Activated naive CD8-positive, alpha-beta T cell treated with anti-CD3 and anti-CD28 coated beads, Interleukin-2, amount 10 ng/mL, durations not matched to agents 7 days and 5 days (primary cell): ENCODE data around the gene CCDC80. TPM values are rescaled to one million over a fixed set of nuclear protein-coding genes. Genes with fewer than 3 reads are reported as not detected.

ENCODE experiments used
- ATAC-seq: fragments of 150-1000 bp; cut with Tn5 transposase; one replicate; pipeline ENCODE4 v1.10.0; 2021; ENCODE audit warnings: low read depth, moderate library complexity
- POLR2A ChIA-PET: fragments of 350-600 bp; sonication (Branson Sonifier 250); formaldehyde crosslinking; loops from one replicate; lab custom pipeline; 2021; ENCODE audit warnings: antibody characterized with exemption; lab: Charles Lee
- DNase-seq: peaks from one replicate; pipeline ENCODE4 v3.0.0; 2021
- H3K27ac Mint-ChIP-seq: one replicate; pipeline ENCODE4 v1.8.0; 2022; ENCODE audit warnings: mild to moderate bottlenecking, mixed read lengths
- H3K27me3 Mint-ChIP-seq: one replicate; pipeline ENCODE4 v1.8.0; 2022; ENCODE audit warnings: mild to moderate bottlenecking, moderate library complexity, mixed read lengths
- H3K36me3 Mint-ChIP-seq: one replicate; pipeline ENCODE4 v1.8.0; 2021; ENCODE audit warnings: mild to moderate bottlenecking, mixed read lengths
- H3K4me1 Mint-ChIP-seq: one replicate; pipeline ENCODE4 v1.8.0; 2021; ENCODE audit warnings: mixed read lengths
- H3K4me3 Mint-ChIP-seq: one replicate; pipeline ENCODE4 v1.8.0; 2022; ENCODE audit warnings: mild to moderate bottlenecking, moderate library complexity, mixed read lengths
- H3K9me3 Mint-ChIP-seq: one replicate; pipeline ENCODE4 v1.8.0; 2021; ENCODE audit warnings: mixed read lengths
- total RNA-seq, 2 experiments: library from RNA; stranded (reverse); gene quantifications; one replicate each; pipeline ENCODE4 v1.2.3, GENCODE V29; 2021

Gene CCDC80
- total RNA-seq, 2 experiments from 2014 or later: not detected

DNA sequence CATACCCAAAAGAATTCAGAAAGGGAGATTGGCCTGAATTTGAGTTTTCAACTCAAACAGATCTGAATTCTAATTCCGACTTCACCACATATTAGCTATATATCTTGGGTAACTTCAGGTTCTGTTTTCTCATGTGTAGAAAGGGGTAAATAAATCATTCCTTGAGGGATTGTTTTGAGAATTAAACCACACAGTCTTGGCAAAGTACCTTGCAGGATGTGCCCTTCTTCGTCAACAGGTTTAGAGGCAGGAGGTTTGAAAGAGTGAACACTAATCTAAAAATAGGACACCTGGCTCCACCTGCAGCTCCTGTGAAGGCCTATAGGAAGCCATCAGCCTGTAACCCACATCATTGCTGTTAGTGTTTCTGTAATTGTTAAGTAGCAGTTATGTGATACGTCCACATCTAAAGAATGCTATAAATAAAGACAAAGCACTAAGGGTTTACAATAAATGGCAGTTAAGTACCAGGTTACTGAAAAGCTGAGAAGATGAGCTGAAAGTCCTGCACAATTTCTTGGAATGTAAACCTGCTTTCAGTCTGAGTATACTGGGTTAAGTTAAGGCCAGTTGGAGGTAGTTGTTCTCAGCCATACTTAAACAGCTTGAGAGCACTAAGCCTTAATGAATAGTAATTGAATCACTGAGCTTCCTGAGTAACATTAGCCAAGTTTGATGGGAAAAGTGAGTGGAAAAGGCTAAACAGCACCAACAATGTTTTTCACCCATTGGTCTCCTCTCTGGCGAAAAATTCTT is 6.0 kb downstream of the CCDC80 start:
- DNase-seq (no peak), ATAC-seq (no peak)
- H3K9me3 Mint-ChIP-seq: no peaks in the 10 kb centered on the region
- peaks cover 18% of the 10 kb centered on the region for H3K27me3 Mint-ChIP-seq
- POLR2A ChIA-PET: interaction anchor here (0.6 kb wide), 1 partner anchor 167 kb away, joined by 3 read pairs; no protein-coding TSS in a partner anchor
- H3K4me3 Mint-ChIP-seq: no peak overlapping the region
- H3K36me3 Mint-ChIP-seq: no peaks in the 10 kb centered on the region
- H3K27ac Mint-ChIP-seq: no peak overlapping the region
- peaks cover 1% of the 10 kb centered on the region for H3K4me1 Mint-ChIP-seq

DNA sequence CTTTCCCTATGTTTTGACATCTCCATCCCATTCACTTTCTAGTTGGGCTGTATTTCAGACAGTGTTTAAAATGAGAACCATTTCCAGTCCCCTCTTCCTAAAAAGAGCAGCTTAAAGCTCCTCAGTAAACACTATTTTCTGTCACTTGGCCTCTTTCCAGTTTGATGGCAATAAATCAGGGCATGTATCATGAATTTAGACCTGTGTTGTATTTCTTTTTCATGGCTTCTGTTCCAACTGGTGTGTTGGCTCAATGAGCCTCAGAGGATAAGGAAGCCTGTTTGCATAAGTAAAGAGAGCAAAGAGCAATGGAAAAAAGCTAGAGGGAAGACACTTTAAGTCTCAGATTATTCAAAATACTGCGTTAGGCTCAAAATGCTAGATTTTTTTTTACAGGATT is 7.2 kb downstream of the CCDC80 start:
- H3K4me1 Mint-ChIP-seq: peaks cover 1% of the 10 kb centered on the region
- H3K27ac Mint-ChIP-seq: no peak overlapping the region
- H3K27me3 Mint-ChIP-seq: peaks cover 18% of the 10 kb centered on the region
- ATAC-seq (no peak), DNase-seq (no peak)
- POLR2A ChIA-PET: no interaction called here
- no peaks in the 10 kb centered on the region for H3K36me3 Mint-ChIP-seq
- no peaks in the 10 kb centered on the region for H3K9me3 Mint-ChIP-seq
- H3K4me3 Mint-ChIP-seq: no peak overlapping the region

DNA sequence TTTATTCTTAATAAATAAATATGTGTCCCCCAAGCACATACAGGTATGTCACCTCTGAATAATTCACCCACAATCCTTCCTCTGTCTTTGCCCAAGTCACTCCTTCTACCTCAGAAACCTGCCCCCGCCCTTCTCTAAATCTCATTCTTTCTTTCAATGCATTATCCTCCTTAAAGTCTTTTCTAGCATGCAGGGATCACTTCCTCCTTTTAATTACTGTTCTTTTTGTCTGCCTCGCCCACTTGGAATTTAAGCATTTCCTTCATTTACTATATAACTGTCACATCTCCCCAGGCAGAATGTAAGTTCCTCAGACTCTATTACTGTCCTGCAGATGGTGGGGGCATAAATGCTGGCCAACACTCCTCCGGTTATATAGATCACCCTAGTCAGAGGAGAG is 7.8 kb downstream of the CCDC80 start:
- no peaks in the 10 kb centered on the region for H3K9me3 Mint-ChIP-seq
- DNase-seq: no peak

DNA sequence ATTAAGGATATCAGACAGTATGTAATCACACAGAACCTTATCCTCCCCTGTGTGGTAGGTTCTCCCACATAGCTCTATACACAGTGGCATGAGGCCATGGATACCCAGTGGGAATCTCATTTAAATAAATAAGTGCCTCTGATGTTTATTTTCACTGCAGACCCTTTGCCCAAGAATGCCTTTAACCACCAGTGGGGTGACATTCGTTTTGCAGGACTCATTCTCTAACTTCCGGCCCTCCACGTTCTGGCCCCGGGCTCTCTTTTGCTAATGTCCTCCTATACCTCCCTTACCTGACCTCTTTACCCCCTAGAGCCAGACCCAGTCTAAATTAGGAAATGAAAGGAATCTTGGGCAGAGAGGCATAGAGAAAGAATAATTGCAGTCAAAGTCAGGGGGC is 8.3 kb downstream of the CCDC80 start:
- POLR2A ChIA-PET: no interaction called here

More for the DNA sequence above, 7.8 kb downstream of the CCDC80 start:
- no peak for ATAC-seq
- Mint-ChIP-seq H3K4me3 (no peak overlapping the region), H3K27ac (no peak overlapping the region), H3K4me1 (peaks cover 1% of the 10 kb centered on the region), H3K36me3 (no peaks in the 10 kb centered on the region), H3K27me3 (peaks cover 17% of the 10 kb centered on the region)
- POLR2A ChIA-PET: no interaction called here

DNA sequence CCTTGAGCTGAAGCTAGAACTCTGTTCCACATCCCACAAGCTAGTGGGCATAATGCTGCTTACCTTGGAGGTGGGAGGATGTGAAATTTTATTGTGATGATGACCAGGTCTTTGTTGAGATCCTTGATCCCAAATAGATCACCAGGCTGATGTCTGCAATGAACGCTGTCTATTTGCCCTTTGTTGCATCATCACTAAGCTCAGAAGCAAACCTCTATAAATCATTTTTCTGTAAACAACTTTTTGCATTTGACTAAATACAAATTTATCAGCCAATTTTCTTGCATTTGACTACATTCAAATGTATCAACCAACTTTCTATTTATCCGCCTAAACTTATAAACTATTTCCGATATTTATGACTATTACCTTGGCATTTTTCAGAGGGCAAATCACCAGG is 9.7 kb downstream of the CCDC80 start:
- no peaks in the 10 kb centered on the region for H3K36me3 Mint-ChIP-seq
- H3K27ac Mint-ChIP-seq: no peak overlapping the region
- peaks cover 15% of the 10 kb centered on the region for H3K27me3 Mint-ChIP-seq
- no peak for DNase-seq
- H3K9me3 Mint-ChIP-seq: no peaks in the 10 kb centered on the region
- no peak for ATAC-seq
- POLR2A ChIA-PET: no interaction called here
- peaks cover 1% of the 10 kb centered on the region for H3K4me1 Mint-ChIP-seq
- H3K4me3 Mint-ChIP-seq: no peak overlapping the region

More for the DNA sequence above, 8.3 kb downstream of the CCDC80 start:
- H3K9me3 Mint-ChIP-seq: no peaks in the 10 kb centered on the region
- DNase-seq (no peak), ATAC-seq (no peak)
- H3K36me3 Mint-ChIP-seq: no peaks in the 10 kb centered on the region
- H3K4me3 Mint-ChIP-seq: no peak overlapping the region
- no peak overlapping the region for H3K27ac Mint-ChIP-seq
- H3K4me1 Mint-ChIP-seq: peaks cover 1% of the 10 kb centered on the region
- peaks cover 18% of the 10 kb centered on the region for H3K27me3 Mint-ChIP-seq

DNA sequence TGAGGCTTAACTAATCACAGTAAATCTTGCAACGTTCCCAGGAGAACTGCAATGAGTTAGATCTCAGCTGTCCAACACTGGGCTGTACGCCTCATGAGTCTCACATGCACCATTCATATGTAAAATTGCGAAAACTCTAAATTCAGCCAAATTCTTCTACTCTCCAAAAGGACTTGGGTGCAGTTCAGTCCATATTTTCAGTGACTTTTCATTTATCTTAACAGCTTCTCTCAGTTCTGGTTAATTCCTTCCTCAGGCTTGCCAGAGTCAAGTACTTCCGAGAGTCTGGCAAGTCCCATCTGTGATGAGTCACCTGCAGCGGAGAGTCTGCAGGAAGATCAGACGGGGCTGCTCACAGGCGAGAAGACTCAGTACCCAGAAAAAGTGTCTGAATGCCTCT is 11.5 kb downstream of the CCDC80 start:
- no peak for ATAC-seq
- Mint-ChIP-seq H3K4me1 (no peaks in the 10 kb centered on the region), H3K27me3 (peaks cover 17% of the 10 kb centered on the region), H3K27ac (no peak overlapping the region), H3K9me3 (no peaks in the 10 kb centered on the region), H3K4me3 (no peak overlapping the region), H3K36me3 (no peaks in the 10 kb centered on the region)
- no peak for DNase-seq
- POLR2A ChIA-PET: no interaction called here

DNA sequence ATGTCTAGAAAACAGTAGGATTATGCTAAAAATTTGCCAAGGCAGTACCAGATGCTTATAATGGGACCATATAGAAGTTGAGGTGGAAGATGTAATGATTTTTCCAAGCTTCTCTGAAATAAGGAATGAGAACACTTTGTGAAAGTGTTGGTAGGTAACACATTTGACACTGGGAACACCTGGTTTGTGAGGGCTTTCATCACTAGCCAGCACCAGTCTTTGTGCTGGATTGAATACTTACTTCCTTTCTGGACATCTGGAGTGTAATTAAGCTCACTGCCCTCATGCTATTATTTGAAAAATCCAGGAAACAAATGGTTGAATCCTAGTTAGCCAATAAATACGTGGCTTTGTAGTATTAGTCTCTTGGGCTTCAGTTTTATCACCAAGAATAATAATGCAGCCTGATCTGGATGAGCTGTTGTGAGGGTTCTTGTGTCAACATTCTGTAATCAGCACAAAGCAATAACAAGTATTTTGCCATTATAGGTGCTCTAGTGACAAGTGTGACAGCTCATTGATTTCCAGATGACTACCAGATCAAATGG is 12.9 kb downstream of the CCDC80 start:
- Mint-ChIP-seq H3K9me3 (no peaks in the 10 kb centered on the region), H3K27ac (no peak overlapping the region), H3K27me3 (peaks cover 13% of the 10 kb centered on the region), H3K4me1 (no peaks in the 10 kb centered on the region), H3K36me3 (no peaks in the 10 kb centered on the region), H3K4me3 (no peak overlapping the region)
- DNase-seq (no peak), ATAC-seq (no peak)
- POLR2A ChIA-PET: no interaction called here

DNA sequence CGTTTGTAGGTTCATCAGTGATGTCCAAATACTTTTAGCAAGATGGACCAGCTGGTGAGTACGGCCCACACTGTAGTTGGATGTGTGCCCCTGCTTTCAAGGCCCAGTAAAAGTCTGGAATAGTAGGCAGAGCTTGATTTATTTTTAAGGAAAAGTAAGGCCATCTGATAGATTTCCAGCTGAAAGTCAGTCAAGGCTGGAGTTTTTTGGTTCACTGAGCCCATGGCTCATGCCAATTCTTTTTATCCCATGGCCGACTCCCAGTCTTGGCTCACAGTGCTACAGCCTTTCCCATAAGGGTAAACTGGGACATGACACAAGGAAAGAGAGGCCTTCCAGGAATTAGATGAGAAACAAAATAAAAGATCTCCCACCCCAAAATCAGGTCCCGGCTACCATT is 13.5 kb downstream of the CCDC80 start:
- DNase-seq: no peak
- Mint-ChIP-seq H3K9me3 (no peaks in the 10 kb centered on the region), H3K27me3 (peaks cover 10% of the 10 kb centered on the region), H3K36me3 (no peaks in the 10 kb centered on the region), H3K4me1 (no peaks in the 10 kb centered on the region), H3K4me3 (no peak overlapping the region), H3K27ac (no peak overlapping the region)
- ATAC-seq: no peak
- POLR2A ChIA-PET: no interaction called here

DNA sequence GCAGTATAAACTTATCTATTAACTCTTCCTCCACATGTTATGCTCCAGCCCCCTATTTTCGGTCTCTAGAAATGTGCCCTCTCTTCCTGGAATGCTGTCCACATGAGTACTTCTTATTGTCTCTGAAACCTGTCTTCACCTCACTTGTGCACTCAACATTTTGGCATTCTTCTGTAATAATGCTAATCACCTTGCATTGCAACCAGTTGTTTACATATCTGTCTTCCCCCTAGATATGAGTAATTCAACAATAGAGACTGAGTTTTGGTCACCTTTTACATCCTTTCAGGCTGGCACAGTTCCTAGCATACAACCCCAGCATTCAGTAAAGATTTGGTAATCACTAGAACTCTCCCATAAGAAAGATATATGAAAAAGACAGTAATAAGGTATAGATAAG is 17.2 kb downstream of the CCDC80 start:
- ATAC-seq (no peak), DNase-seq (no peak)
- peaks cover 2% of the 10 kb centered on the region for H3K9me3 Mint-ChIP-seq

DNA sequence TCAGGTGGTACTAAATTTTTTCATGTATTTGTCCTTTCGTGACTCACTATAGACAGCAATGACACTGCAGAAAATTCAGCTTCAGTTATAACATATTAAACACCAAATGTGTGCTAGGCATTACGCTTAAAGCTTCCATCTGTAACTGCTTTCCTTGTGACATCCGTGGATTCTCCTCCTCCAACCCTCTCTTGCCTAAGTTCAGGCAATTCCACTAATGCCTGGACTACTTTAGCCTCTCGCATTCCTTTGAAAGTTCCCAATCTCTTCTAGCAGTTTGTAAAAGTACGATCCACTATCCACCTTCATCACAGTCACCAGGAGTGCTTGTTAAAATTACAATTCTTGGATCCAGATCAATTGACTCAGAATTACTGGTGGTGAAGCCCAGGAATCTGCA is 17.7 kb downstream of the CCDC80 start:
- no peaks in the 10 kb centered on the region for H3K4me1 Mint-ChIP-seq
- H3K27ac Mint-ChIP-seq: no peak overlapping the region
- POLR2A ChIA-PET: no interaction called here
- DNase-seq (no peak), ATAC-seq (no peak)
- H3K27me3 Mint-ChIP-seq: peaks cover 10% of the 10 kb centered on the region
- peaks cover 2% of the 10 kb centered on the region for H3K9me3 Mint-ChIP-seq
- no peaks in the 10 kb centered on the region for H3K36me3 Mint-ChIP-seq
- H3K4me3 Mint-ChIP-seq: no peak overlapping the region

More for the DNA sequence above, 17.2 kb downstream of the CCDC80 start:
- no peak overlapping the region for H3K27ac Mint-ChIP-seq
- no peaks in the 10 kb centered on the region for H3K36me3 Mint-ChIP-seq
- H3K4me3 Mint-ChIP-seq: no peak overlapping the region
- H3K4me1 Mint-ChIP-seq: no peaks in the 10 kb centered on the region
- H3K27me3 Mint-ChIP-seq: peaks cover 10% of the 10 kb centered on the region
- POLR2A ChIA-PET: no interaction called here

DNA sequence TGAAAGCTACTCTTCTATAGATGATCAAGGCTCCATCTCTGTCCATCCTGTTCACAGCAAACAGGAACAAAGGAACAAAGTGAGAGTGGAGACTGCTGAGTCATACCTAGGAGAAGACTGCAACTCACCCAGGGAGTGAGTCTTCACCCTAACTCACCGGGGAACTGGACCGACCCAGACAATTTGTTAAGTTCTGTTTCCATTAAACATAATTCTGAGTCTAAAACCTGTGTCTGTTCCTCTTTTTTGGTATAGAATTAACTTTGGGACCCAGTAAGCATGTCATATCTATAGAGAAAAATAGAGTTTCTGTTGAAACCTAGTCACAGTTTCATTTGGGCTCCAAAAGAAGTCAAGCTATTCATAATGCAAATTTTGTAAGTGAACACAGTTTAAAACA is 21.6 kb downstream of the CCDC80 start:
- Mint-ChIP-seq H3K27me3 (peaks cover 10% of the 10 kb centered on the region), H3K27ac (no peak overlapping the region), H3K36me3 (no peaks in the 10 kb centered on the region), H3K4me1 (no peaks in the 10 kb centered on the region), H3K9me3 (peaks cover 2% of the 10 kb centered on the region), H3K4me3 (no peak overlapping the region)
- POLR2A ChIA-PET: no interaction called here
- no peak for ATAC-seq
- DNase-seq: no peak

DNA sequence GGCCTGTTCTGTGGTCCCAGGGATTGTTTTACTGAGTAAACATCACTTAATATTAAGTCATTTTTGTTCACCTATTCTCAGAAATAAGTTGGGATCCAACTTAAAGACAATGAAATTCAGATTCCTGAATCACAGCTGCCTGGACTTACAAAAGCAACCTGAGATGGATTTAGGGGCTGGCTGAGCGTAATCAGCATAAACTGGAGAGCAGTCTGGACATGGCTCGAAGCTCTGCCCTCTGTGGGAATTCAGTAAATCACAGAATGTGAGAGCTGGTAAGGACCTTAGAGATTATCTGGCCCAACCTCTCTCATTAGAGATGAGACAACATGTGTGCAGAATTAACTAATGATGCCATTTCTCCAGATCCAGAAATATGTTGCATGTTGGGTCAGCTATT is 23.7 kb downstream of the CCDC80 start:
- POLR2A ChIA-PET: no interaction called here
- no peaks in the 10 kb centered on the region for H3K4me1 Mint-ChIP-seq

DNA sequence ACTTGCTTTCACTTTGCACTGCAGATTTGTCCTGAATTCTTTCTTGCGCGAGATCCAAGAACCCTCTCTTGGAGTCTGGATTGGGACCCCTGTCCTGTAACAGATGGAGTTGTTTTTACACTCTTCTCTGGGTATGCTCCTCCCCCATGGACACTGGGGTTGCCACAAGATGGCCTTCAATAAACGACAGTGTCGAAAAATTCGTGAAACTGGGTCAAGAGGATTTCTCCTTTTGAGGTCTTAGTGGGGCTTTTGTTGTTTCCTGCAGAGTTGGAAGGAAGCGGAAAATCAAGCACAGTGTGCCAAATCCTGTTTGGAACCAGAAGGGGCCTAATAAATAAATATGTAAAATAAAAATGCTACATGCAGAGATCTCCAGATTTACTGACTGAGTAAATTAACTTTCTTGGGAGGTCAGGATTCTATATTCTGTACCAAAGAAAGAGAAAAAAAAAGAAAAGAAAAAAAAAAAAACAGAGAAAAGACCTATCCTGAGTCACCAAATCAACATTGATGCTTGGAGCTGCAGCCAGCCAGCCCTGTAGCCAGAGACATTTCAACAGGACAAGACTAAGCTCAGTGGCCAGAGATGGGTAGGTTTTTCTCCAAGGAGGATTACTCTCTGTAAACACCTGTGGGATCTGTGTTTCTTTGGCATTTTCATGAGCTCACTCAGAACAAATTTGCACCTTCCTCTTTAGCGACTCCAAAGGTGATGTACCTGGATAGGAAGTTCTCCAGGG is 24.8 kb downstream of the CCDC80 start:
- POLR2A ChIA-PET: no interaction called here
- DNase-seq: no peak
- no peak overlapping the region for H3K27ac Mint-ChIP-seq
- peaks cover 12% of the 10 kb centered on the region for H3K27me3 Mint-ChIP-seq
- H3K36me3 Mint-ChIP-seq: no peaks in the 10 kb centered on the region
- H3K9me3 Mint-ChIP-seq: no peaks in the 10 kb centered on the region
- no peak overlapping the region for H3K4me3 Mint-ChIP-seq
- ATAC-seq: no peak
- no peaks in the 10 kb centered on the region for H3K4me1 Mint-ChIP-seq

More for the DNA sequence above, 23.7 kb downstream of the CCDC80 start:
- Mint-ChIP-seq H3K27ac (no peak overlapping the region), H3K36me3 (no peaks in the 10 kb centered on the region), H3K27me3 (peaks cover 14% of the 10 kb centered on the region), H3K4me3 (no peak overlapping the region), H3K9me3 (peaks cover 2% of the 10 kb centered on the region)
- ATAC-seq: no peak
- DNase-seq: no peak
